Stimulated activated naive CD8-positive, alpha-beta T cell treated with anti-CD3 and anti-CD28 coated beads, Interleukin-15, amount 100 ng/mL, for 72 hours (primary cell): ENCODE data around the gene NFILZ.

Source experiments
- ATAC-seq: fragments of 150-1000 bp; cut with Tn5 transposase; 2 replicates; pipeline ENCODE4 v1.10.0; 2021; ENCODE audit warnings: mild to moderate bottlenecking, moderate library complexity
- DNase-seq, 2 donors: peaks; one replicate each; pipeline ENCODE4 v3.0.0; 2021 to 2022
- H3K27ac Mint-ChIP-seq, 2 donors: one replicate each; pipeline ENCODE4 v1.8.0; 2022; ENCODE audit warnings: mild to moderate bottlenecking in 2 of 2, mixed read lengths in 2 of 2, moderate library complexity in 2 of 2
- H3K27me3 Mint-ChIP-seq: one replicate; pipeline ENCODE4 v1.8.0; 2022; ENCODE audit warnings: mixed read lengths
- H3K4me1 Mint-ChIP-seq: one replicate; pipeline ENCODE4 v1.8.0; 2022; ENCODE audit warnings: mild to moderate bottlenecking, mixed read lengths
- H3K4me3 Mint-ChIP-seq, 2 donors: one replicate each; pipeline ENCODE4 v1.8.0; 2022; ENCODE audit warnings: mild to moderate bottlenecking in 2 of 2, mixed read lengths in 2 of 2, moderate library complexity in 1 of 2
- H3K9me3 Mint-ChIP-seq, 2 donors: one replicate each; pipeline ENCODE4 v1.8.0; 2022; ENCODE audit warnings: mixed read lengths in 2 of 2

Gene NFILZ

GRCh38 chr19:8654591-8655339 is 24.3 kb downstream of the NFILZ start:
- peak; percentile 81 for ATAC-seq
- Mint-ChIP-seq H3K27me3 (peaks cover 19% of the 10 kb centered on the region), H3K9me3 (no peaks in the 10 kb centered on the region), H3K4me1 (peaks cover 17% of the 10 kb centered on the region), H3K4me3 (peak overlapping the region; percentile 56 to 70), H3K27ac (no peak overlapping the region)
- DNase-seq = peak; percentile 65 to 69

- H3K9me3 Mint-ChIP-seq = no peaks in the 10 kb centered on the region
- DNase-seq = peak; percentile 36 to 40
Observed at GRCh38 chr19:8655340-8655709, 24.9 kb downstream of the NFILZ start.

GRCh38 chr19:8657869-8658268 is 27.4 kb downstream of the NFILZ start:
- ATAC-seq (no peak), DNase-seq (no peak)
- Mint-ChIP-seq H3K4me3 (no peak overlapping the region), H3K9me3 (no peaks in the 10 kb centered on the region), H3K27me3 (peaks cover 19% of the 10 kb centered on the region), H3K4me1 (peaks cover 17% of the 10 kb centered on the region), H3K27ac (no peak overlapping the region)

More at GRCh38 chr19:8655340-8655709, 24.9 kb downstream of the NFILZ start:
- H3K4me1 Mint-ChIP-seq = peaks cover 17% of the 10 kb centered on the region
- H3K27me3 Mint-ChIP-seq = peaks cover 19% of the 10 kb centered on the region
- ATAC-seq = peak; percentile 73
- peak overlapping the region in 1 of 2 donors; percentile 9 for H3K4me3 Mint-ChIP-seq
- no peak overlapping the region for H3K27ac Mint-ChIP-seq

GRCh38 chr19:8659905-8660304 is 29.5 kb downstream of the NFILZ start:
- Mint-ChIP-seq H3K4me3 (no peak overlapping the region), H3K9me3 (no peaks in the 10 kb centered on the region), H3K4me1 (peaks cover 31% of the 10 kb centered on the region), H3K27me3 (peaks cover 19% of the 10 kb centered on the region), H3K27ac (no peak overlapping the region)
- DNase-seq = no peak
- ATAC-seq = no peak

- no peaks in the 10 kb centered on the region for H3K9me3 Mint-ChIP-seq
- H3K4me3 Mint-ChIP-seq = no peak overlapping the region
- ATAC-seq = no peak
- peaks cover 38% of the 10 kb centered on the region for H3K4me1 Mint-ChIP-seq
- no peak for DNase-seq
- H3K27ac Mint-ChIP-seq = peak overlapping the region in 1 of 2 donors; percentile 88
- no peaks in the 10 kb centered on the region for H3K27me3 Mint-ChIP-seq
Observed at GRCh38 chr19:8662263-8662662, 31.8 kb downstream of the NFILZ start.

- Mint-ChIP-seq H3K4me3 (peak overlapping the region in 1 of 2 donors; percentile 11), H3K4me1 (peaks cover 44% of the 10 kb centered on the region)
Observed at GRCh38 chr19:8663920-8664670, 33.7 kb downstream of the NFILZ start.

GRCh38 chr19:8664671-8665057 is 34.2 kb downstream of the NFILZ start:
- Mint-ChIP-seq H3K4me3 (no peak overlapping the region), H3K27ac (no peak overlapping the region), H3K9me3 (peaks cover 0 to 6% of the 10 kb centered on the region in 2 donors), H3K27me3 (no peaks in the 10 kb centered on the region), H3K4me1 (peaks cover 44% of the 10 kb centered on the region)
- ATAC-seq (peak; percentile 5), DNase-seq (no peak)

More at GRCh38 chr19:8663920-8664670, 33.7 kb downstream of the NFILZ start:
- peak; percentile 59 for ATAC-seq
- Mint-ChIP-seq H3K9me3 (peaks cover 0 to 6% of the 10 kb centered on the region in 2 donors), H3K27me3 (no peaks in the 10 kb centered on the region), H3K27ac (peak overlapping the region in 1 of 2 donors; percentile 44)
- DNase-seq = peak in 1 of 2 donors; percentile 19

GRCh38 chr19:8665468-8666213 is 35.2 kb downstream of the NFILZ start:
- H3K9me3 Mint-ChIP-seq = peaks cover 0 to 6% of the 10 kb centered on the region in 2 donors
- no peak for DNase-seq
- peaks cover 44% of the 10 kb centered on the region for H3K4me1 Mint-ChIP-seq
- peak overlapping the region in 1 of 2 donors; percentile 8 for H3K4me3 Mint-ChIP-seq
- ATAC-seq = peak; percentile 33
- no peak overlapping the region for H3K27ac Mint-ChIP-seq
- H3K27me3 Mint-ChIP-seq = no peaks in the 10 kb centered on the region

GRCh38 chr19:8666814-8667405 is 36.5 kb downstream of the NFILZ start:
- DNase-seq = no peak
- H3K4me3 Mint-ChIP-seq = no peak overlapping the region
- no peaks in the 10 kb centered on the region for H3K27me3 Mint-ChIP-seq
- ATAC-seq = no peak
- H3K4me1 Mint-ChIP-seq = peaks cover 54% of the 10 kb centered on the region
- H3K27ac Mint-ChIP-seq = no peak overlapping the region
- peaks cover 0 to 6% of the 10 kb centered on the region in 2 donors for H3K9me3 Mint-ChIP-seq

GRCh38 chr19:8673276-8673891 is 43.0 kb downstream of the NFILZ start:
- Mint-ChIP-seq H3K9me3 (peaks cover 7 to 17% of the 10 kb centered on the region in 2 donors), H3K4me1 (peaks cover 13% of the 10 kb centered on the region), H3K27me3 (no peaks in the 10 kb centered on the region), H3K27ac (no peak overlapping the region), H3K4me3 (no peak overlapping the region)
- no peak for ATAC-seq
- DNase-seq = no peak

GRCh38 chr19:8675066-8675465 is 44.6 kb downstream of the NFILZ start:
- H3K27ac Mint-ChIP-seq = no peak overlapping the region
- no peak for ATAC-seq
- H3K9me3 Mint-ChIP-seq = peaks cover 12 to 18% of the 10 kb centered on the region in 2 donors
- H3K4me1 Mint-ChIP-seq = peaks cover 10% of the 10 kb centered on the region
- H3K27me3 Mint-ChIP-seq = no peaks in the 10 kb centered on the region
- no peak overlapping the region for H3K4me3 Mint-ChIP-seq
- DNase-seq = no peak

- ATAC-seq (no peak), DNase-seq (no peak)
- Mint-ChIP-seq H3K4me3 (no peak overlapping the region), H3K4me1 (peaks cover 6% of the 10 kb centered on the region), H3K27ac (no peak overlapping the region), H3K9me3 (peaks cover 12 to 28% of the 10 kb centered on the region in 2 donors), H3K27me3 (no peaks in the 10 kb centered on the region)
Observed at GRCh38 chr19:8678244-8678807, 47.9 kb downstream of the NFILZ start.
